Lung microvascular endothelial cell (primary cell): ENCODE measurements around the gene A3GALT2. TPM values are rescaled to one million over a fixed set of nuclear protein-coding genes. Genes with fewer than 3 reads are reported as not detected.

Source experiments
- total RNA-seq: library from RNA; depleted of rRNA; stranded (reverse); fragments of >200 nt; gene quantifications from 2 replicates; pipeline ENCODE4 v1.2.1, GENCODE V29; 2014

The A3GALT2 gene
- total RNA-seq, 1 donor from 2014 or later, result not detected

Other genes with a start within 250 kb of the A3GALT2 start
- gene AZIN2, start 239.9 kb downstream of the A3GALT2 start, total RNA-seq, result 0.60 and 0.65 TPM in 2 replicates
- gene TRIM62, start 139.1 kb downstream of the A3GALT2 start, total RNA-seq, result 1.2 and 2.4 TPM in 2 replicates
- 5.4 and 6.3 TPM in 2 replicates for gene ZNF362, start 64.6 kb downstream of the A3GALT2 start, total RNA-seq
- gene PHC2, start 110.0 kb upstream of the A3GALT2 start, total RNA-seq, result 65.4 and 69.0 TPM in 2 replicates
- 5.0 and 6.0 TPM in 2 replicates for gene ZSCAN20, start 151.5 kb upstream of the A3GALT2 start, total RNA-seq